Measurements from ENCODE around the gene FAM131B.

GRCh38 chr7:143358626-143359025, 3.9 kb downstream of the FAM131B start:
- TF ChIP-seq CTCF (IDR thresholded peaks at IDR 0.05; ENCODE audit: low read length) = no peak
- no peak for TF ChIP-seq EZH2 (IDR thresholded peaks at IDR 0.05; ENCODE audit: borderline replicate concordance, low read length)

All from OCI-LY1 (cell line).